RPMI8226 (cell line): ENCODE results near the gene RBBP6.
"Not testable (repeated sequence)": the region's sequence is repeated elsewhere in the genome, so short reads cannot be mapped to it uniquely, and the experiment has no call there.

Experiments
- DNase-seq: peaks from one replicate; pipeline ENCODE4 v3.0.0-alpha.2; 2015

RBBP6 gene

DNA sequence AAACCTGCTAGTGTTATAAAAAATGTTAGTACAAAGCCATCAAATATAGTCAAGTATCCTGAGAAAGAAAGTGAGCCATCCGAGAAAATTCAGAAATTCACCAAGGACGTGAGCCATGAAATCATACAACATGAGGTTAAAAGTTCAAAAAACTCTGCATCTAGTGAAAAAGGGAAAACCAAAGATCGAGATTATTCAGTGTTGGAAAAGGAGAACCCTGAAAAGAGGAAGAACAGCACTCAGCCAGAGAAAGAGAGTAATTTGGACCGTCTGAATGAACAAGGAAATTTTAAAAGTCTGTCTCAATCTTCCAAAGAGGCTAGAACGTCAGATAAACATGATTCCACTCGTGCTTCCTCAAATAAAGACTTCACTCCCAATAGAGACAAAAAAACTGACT is 31.7 kb downstream of the RBBP6 start:
- no peak for DNase-seq

DNA sequence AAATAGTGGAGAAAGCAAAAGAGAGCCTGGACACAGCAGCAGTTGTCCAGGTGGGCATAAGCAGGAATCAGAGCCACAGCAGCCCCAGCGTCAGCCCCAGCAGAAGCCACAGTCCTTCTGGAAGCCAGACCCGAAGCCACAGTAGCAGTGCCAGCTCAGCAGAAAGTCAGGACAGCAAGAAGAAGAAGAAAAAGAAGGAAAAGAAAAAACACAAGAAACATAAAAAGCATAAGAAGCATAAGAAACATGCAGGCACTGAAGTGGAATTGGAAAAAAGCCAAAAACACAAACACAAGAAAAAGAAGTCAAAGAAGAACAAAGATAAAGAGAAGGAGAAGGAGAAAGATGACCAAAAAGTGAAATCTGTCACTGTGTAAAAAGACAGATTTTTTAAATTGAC is 32.7 kb downstream of the RBBP6 start:
- DNase-seq, result no peak

DNA sequence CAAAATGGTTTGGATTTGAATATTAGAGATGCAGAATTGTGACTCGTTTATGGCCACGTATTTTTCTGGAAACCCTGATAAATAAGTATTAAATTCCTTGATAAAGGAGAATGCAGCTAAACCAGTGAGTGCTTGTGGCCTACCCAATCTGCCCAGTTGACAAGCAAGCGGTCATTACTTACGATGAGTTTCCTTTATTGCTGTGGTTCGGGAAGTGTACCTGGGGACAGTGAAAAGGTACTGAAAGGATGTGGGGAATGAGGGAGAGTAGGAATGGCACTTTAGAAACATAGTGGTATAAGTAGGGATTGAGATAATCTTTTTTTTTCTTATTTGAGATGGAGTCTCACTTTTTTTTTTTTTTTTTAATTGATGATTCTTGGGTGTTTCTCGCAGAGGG is 33.8 kb downstream of the RBBP6 start:
- DNase-seq, result no peak

DNA sequence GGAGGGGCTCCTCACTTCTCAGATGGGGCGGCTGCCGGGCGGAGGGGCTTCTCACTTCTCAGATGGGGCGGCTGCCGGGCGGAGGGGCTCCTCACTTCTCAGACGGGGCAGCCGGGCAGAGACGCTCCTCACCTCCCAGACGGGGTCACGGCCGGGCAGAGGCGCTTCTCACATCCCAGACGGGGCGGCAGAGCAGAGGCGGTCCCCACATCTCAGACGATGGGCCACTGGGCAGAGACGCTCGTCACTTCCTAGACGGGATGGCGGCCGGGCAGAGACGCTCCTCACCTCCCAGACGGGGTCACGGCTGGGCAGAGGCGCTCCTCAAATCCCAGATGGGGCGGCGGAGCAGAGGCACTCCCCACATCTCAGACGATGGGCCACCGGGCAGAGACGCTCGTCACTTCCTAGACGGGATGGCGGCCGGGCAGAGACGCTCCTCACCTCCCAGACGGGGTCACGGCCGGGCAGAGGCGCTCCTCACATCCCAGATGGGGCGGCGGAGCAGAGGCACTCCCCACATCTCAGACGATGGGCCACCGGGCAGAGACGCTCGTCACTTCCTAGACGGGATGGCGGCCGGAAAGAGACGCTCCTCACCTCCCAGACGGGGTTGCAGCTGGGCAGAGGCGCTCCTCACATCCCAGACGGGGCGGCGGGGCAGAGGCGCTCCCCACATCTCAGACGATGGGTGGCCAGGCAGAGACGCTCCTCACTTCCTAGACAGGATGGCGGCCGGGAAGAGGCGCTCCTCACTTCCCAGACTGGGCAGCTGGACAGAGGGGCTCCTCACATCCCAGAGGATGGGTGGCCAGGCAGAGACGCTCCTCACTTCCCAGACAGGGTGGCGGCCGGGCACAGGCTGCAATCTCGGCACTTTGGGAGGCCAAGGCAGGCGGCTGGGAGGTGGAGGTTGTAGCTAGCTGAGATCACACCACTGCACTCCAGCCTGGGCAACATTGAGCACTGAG is 35.4 kb downstream of the RBBP6 start:
- not testable (repeated sequence) for DNase-seq

DNA sequence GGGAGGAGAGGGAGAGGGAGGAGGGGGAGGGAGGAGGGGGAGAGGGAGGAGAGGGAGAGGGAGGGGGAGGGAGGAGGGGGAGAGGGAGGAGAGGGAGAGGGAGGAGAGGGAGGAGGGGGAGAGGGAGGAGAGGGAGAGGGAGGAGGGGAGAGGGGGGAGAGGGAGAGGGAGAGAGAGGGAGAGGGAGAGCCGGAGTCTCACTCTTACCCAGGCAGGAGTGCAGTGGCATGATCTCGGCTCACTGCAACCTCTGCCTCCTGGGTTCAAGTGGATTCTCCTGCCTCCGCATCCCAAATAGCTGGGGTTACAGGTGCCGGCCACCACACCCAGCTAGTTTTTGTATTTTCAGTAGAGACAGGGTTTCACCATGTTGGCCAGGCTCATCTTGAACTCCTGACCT is 36.4 kb downstream of the RBBP6 start:
- DNase-seq, result not testable (repeated sequence)

DNA sequence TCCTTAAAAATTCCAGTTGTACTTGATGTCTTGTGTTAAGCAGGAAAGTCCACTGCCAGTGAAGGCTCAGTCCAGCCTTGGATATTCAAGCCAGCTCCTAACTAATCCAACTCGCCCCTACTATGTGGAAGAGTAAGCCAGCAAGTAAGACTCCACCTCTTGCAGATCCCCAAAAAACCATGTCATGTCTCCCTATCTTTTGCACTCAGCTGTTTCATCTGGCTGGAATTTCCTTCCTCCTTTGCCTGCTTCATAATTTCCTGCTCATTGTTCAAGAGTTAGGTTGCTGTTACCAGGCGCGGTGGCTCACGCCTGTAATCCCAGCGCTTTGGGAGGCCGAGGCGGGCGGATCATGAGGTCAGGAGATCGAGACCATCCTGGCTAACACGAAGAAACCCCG is 37.8 kb downstream of the RBBP6 start:
- DNase-seq, result no peak

DNA sequence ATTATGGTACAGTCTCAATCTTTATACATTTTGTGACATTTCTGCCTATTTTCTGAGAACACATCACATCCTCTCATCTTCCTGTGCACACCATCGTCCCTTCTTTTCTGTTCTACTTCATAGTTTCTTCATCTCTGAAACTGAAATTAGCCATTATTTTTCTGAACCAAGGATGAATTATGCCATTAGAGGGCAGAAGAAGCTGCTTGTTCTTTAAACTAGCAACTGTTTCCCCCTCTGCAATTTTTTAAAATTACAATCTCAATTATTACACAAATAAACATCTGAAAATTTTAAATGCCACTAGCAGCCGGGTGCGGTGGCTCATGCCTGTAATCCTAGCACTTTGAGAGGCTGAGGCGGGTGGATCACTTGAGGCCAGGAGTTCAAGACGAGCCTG is 41.3 kb downstream of the RBBP6 start:
- DNase-seq, result no peak

DNA sequence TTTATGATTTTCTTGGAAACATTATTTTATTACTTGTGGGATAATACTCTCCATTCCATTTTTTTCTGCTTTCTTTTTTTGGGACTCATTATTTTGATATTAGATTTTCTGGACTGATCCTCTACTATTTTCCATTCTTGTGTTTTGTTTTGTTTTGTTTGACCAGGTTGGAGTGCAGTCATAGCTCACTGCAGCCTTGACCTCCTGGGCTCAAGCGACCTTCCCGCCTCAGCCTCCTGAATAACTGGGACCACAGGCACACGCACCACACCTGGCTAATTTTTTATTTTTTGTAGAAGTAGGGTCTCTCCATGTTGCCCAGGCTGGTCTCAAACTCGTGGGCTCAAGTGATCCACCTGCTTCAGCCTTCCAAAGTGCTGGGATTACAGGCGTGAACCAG is 44.1 kb downstream of the RBBP6 start:
- DNase-seq, result no peak

DNA sequence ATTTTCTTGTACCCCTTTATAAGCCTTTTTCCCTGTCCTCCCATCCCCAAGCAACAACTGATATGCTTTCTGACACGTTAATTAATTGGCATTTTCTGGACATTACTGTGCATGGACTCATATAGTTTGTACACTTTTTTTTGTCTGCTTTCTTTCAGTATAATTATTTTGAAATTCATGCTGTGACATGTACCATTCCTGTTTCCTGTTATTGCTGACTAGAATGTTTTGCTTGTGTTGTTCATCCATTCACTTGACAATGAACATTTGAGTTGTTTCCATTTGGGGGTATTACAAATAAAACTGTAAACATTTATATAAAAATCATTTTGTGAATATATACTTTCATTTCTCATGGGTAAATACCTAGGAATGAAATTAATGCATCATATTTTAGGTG is 50.6 kb downstream of the RBBP6 start:
- DNase-seq, result no peak

DNA sequence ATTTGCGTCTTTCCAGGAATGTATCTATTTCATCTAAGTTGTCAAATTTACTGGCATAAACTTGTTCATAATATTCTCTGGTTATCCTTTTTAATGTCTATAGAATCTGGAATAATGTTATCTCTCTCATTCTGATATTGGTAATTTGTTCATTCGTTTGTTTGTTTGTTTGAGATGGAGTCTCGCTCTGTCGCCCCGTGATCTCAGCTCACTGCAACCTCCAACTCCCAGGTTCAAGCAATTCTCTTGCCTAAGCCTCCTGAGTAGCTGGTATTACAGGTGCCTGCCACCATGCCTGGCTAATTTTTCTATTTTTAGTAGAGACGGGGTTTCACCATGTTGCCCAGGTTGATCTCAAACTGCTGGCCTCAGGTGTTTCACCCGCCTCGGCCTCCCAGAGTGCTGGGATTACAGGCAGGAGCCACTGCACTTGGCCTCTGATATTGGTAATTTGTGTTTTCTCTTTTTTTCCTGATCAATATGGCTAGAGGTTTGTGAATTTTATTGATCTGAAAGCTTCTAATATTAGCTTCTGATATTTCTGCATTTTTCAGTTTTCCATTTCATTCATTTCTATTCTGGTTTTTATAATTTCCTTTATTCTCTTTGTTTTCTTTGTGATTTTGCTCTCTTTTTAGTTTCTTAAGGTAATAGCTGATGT is 59.5 kb downstream of the RBBP6 start:
- DNase-seq, result no peak

DNA sequence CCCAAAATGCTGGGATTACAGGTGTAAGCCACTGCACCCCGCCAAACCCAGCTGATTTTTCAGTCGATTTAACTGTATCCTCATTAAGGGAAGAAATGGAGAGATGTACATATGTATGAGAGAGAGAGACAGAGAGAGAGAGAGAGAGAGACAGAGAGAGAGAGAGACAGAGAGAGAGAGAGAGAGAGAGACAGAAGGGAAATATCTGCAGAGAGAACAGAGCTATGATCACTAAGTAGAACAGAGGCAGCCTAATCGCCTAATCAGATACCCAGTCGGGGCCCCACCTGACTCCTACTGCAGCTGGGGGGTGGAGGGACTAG is 70.0 kb downstream of the RBBP6 start:
- DNase-seq, result no peak

DNA sequence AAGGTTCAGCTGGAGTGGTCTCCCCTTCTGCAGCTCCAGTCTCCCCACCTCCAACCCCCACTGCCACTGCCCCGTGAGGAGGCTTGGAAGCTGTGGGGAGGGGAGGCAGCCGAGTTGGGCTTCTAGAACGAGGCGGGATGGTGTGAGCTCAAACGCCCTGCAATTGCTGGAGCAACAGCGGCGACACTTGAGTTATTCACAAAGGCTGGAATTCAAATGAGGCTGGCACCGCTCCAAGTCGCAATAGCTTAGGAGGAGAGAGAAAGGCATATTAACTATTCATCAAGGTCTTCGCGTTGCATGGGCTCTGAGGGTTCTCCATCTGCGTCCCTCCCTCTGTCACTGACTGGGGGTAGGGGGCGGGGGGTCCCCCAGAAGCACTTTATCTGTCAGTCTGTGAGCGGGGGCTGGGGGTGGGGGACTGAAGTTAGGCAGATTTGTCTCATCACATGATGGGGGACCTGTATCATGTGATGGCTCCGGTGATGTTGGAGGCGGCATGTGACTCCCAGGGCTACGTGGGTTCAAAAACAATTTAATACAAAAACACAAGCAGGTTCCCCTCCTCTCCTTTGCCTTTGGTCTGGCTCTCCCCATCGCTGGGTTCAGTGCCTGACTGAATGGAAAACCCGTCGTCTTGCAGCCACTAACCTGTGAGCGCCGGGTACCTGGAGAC is 70.5 kb downstream of the RBBP6 start:
- peak; percentile 28 for DNase-seq

DNA sequence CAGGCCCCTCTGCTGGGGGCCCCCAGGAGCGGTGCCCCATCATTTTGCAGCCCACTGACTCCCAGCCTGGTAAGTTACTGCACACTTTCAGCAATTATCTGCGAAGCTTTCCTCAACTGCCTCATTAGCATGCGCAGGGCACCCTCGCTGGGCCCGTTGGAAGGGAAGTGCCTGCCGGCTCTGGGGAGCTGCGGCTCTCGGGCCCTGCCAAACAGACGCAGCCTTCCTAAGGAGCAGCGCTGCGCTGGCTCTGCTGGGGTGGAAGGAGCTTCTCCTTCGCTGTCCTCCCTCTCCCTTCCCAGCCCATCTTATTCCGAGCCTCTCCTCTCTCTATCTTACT is 71.0 kb downstream of the RBBP6 start:
- peak; percentile 14 for DNase-seq

DNA sequence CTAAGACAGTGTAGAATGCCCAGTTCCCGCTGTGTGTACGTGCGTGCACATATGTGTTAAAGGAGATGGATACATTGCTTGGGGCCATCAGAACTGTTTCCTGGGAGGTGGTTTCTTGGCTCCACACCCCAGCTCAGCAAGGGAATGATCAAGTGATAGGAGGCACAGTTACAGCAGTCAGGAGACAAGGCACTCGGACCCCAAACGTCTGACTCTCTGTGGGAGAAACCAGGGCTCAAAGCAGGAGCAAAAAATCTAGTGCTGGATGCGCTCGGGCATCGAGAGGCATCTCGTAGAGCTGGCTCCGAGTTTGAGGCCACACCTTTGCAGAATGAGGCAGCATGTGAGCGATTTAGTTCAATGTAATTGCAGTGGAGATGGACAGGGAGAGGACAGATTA is 71.9 kb downstream of the RBBP6 start:
- DNase-seq, result no peak

DNA sequence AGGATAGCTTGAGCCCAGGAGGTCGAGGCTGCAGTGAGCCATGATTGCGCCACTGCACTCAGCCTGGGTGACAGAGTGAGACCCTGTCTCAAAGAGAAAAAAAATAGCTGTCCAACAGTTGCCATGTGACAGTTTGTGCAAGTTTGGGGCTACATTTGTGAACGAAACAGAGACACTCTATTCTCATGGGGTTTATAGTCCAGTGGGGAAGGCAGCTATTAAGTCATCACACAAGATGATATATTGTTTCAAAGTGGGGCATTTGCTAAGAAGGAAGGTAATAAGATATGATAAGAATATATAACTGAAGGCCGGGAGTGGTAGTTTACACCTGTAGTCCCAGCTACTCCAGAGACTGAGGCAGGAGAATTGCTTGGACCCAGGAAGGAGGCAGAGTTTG is 73.3 kb downstream of the RBBP6 start:
- DNase-seq, result no peak

DNA sequence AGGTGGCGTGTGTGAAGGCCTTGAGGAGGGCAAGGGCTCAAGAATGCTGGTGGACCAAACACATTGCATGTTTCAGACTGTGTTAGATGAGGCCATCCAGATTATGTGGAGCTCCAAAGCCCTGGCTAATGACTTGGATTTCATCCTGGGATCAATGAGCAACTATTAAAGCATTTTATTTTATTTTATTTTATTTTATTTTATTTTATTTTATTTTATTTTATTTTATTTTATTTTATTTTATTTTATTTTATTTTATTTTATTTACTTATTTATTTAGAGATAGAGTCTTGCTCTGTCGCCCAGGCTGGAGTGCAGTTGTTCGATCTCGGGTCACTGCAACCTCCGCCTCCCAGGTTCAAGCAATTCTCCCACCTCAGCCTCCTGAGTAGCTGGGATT is 73.9 kb downstream of the RBBP6 start:
- DNase-seq, result not testable (repeated sequence)

DNA sequence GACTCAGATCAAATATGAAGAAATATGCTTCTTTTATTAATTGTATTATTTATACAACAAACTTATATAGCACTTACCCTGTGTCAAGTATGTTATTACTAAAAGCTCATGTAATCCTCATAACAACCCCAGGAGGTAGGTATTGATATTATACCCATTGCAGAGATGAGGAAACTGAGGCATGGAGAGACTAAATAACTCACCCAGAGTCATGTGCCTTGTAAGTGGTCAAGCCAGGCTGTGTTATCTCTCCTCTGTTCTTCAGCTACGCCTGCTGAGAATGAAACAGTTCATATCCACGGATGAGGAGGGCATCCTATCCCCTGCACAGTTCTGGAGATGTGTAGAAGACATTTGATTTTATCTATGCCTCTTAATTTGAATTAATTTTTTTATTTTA is 78.1 kb downstream of the RBBP6 start:
- DNase-seq, result no peak
